ENCODE measurements around the gene SEC63. TPM values are rescaled to one million over a fixed set of nuclear protein-coding genes. Genes with fewer than 3 reads are reported as not detected.
"Not testable (repeated sequence)": the region's sequence is repeated elsewhere in the genome, so short reads cannot be mapped to it uniquely, and the experiment has no call there.

The SEC63 gene
- total RNA-seq, 4 donors from 2014 or later = 24.6 to 50.3 (median 28.5) TPM

GRCh38 chr6:107936162-107936909, 21.7 kb downstream of the SEC63 start:
- intact Hi-C loops (cut with DNase I; ENCODE audit: low total_unique reads) = no loop called here
- TF ChIP-seq POLR2A (IDR thresholded peaks at IDR 0.05) (no peak), EP300 (IDR thresholded peaks at IDR 0.05; ENCODE audit: low read depth) (no peak), CTCF (IDR thresholded peaks at IDR 0.05) (no peak), POLR2AphosphoS5 (IDR thresholded peaks at IDR 0.05) (no peak)

GRCh38 chr6:107934229-107934628, 23.8 kb downstream of the SEC63 start:
- H3K27me3 ChIP-seq; DNase-seq; H3K9me3 ChIP-seq; H3K27ac ChIP-seq; intact Hi-C loops (cut with DNase I; ENCODE audit: low total_unique reads); H3K4me1 ChIP-seq; H3K4me3 ChIP-seq; in situ Hi-C loops (cut with MboI; ENCODE audit: low pct_ligation_motif_present in 1 of 4, low pct_unique_long_range_greater_than_20kb in 1 of 4, low sequenced_read_pairs in 3 of 4); H3K36me3 ChIP-seq: not testable (repeated sequence)
- WGBS, 2 donors (ENCODE audit: low coverage in 1 of 2) = 91% methylated on average over 13 of the region's 35 CpGs; no CpG with 5 or more reads in 1 of the 2 donors

More at GRCh38 chr6:107936162-107936909, 21.7 kb downstream of the SEC63 start:
- in situ Hi-C loops (cut with MboI; ENCODE audit: low pct_ligation_motif_present in 1 of 4, low pct_unique_long_range_greater_than_20kb in 1 of 4, low sequenced_read_pairs in 3 of 4) = no loop called here
- H3K9me3 ChIP-seq = no peaks in the 10 kb centered on the region
- no peak overlapping the region for H3K27ac ChIP-seq
- no peaks in the 10 kb centered on the region for H3K36me3 ChIP-seq
- 34 to 48% methylated on average over 3 of the region's 3 CpGs for WGBS, 2 donors (ENCODE audit: low coverage in 1 of 2)
- DNase-seq = no peak
- no peaks in the 10 kb centered on the region for H3K27me3 ChIP-seq
- H3K4me3 ChIP-seq = no peak overlapping the region
- peaks cover 0 to 8% (median 4%) of the 10 kb centered on the region in 4 donors for H3K4me1 ChIP-seq

- TF ChIP-seq CTCF (IDR thresholded peaks at IDR 0.05) (no peak), POLR2AphosphoS5 (IDR thresholded peaks at IDR 0.05) (no peak), POLR2A (IDR thresholded peaks at IDR 0.05) (no peak), EP300 (IDR thresholded peaks at IDR 0.05; ENCODE audit: low read depth) (no peak)
- in situ Hi-C loops (cut with MboI; ENCODE audit: low pct_ligation_motif_present in 1 of 4, low pct_unique_long_range_greater_than_20kb in 1 of 4, low sequenced_read_pairs in 3 of 4) = no loop called here
- no peak overlapping the region for H3K4me3 ChIP-seq
Observed at GRCh38 chr6:107932580-107932979, 25.4 kb downstream of the SEC63 start.

GRCh38 chr6:107931894-107932293, 26.1 kb downstream of the SEC63 start:
- in situ Hi-C loops (cut with MboI; ENCODE audit: low pct_ligation_motif_present in 1 of 4, low pct_unique_long_range_greater_than_20kb in 1 of 4, low sequenced_read_pairs in 3 of 4) (no loop called here), intact Hi-C loops (cut with DNase I; ENCODE audit: low total_unique reads) (no loop called here)
- no peaks in the 10 kb centered on the region for H3K27me3 ChIP-seq
- H3K4me1 ChIP-seq = peaks cover 0 to 6% (median 0%) of the 10 kb centered on the region in 4 donors
- no peak overlapping the region for H3K27ac ChIP-seq
- H3K4me3 ChIP-seq = no peak overlapping the region
- H3K9me3 ChIP-seq = no peaks in the 10 kb centered on the region
- TF ChIP-seq POLR2AphosphoS5 (IDR thresholded peaks at IDR 0.05) (no peak), POLR2A (IDR thresholded peaks at IDR 0.05) (no peak), EP300 (IDR thresholded peaks at IDR 0.05; ENCODE audit: low read depth) (no peak), CTCF (IDR thresholded peaks at IDR 0.05) (no peak)
- no peak for DNase-seq
- H3K36me3 ChIP-seq = peaks cover 0 to 4% (median 0%) of the 10 kb centered on the region in 4 donors
- WGBS, 2 donors (ENCODE audit: low coverage in 1 of 2) = 93 to 96% methylated on average over 3 of the region's 3 CpGs

More at GRCh38 chr6:107932580-107932979, 25.4 kb downstream of the SEC63 start:
- intact Hi-C loops (cut with DNase I; ENCODE audit: low total_unique reads) = no loop called here
- Histone ChIP-seq H3K27me3 (no peaks in the 10 kb centered on the region), H3K4me1 (peaks cover 0 to 3% (median 0%) of the 10 kb centered on the region in 4 donors), H3K27ac (no peak overlapping the region), H3K9me3 (no peaks in the 10 kb centered on the region), H3K36me3 (peaks cover 0 to 4% (median 0%) of the 10 kb centered on the region in 4 donors)
- no peak for DNase-seq
- WGBS, 2 donors (ENCODE audit: low coverage in 1 of 2) = 88 to 98% methylated on average over 3 of the region's 3 CpGs
